ENCODE data around the gene FXYD3.

The FXYD3 gene

DNA sequence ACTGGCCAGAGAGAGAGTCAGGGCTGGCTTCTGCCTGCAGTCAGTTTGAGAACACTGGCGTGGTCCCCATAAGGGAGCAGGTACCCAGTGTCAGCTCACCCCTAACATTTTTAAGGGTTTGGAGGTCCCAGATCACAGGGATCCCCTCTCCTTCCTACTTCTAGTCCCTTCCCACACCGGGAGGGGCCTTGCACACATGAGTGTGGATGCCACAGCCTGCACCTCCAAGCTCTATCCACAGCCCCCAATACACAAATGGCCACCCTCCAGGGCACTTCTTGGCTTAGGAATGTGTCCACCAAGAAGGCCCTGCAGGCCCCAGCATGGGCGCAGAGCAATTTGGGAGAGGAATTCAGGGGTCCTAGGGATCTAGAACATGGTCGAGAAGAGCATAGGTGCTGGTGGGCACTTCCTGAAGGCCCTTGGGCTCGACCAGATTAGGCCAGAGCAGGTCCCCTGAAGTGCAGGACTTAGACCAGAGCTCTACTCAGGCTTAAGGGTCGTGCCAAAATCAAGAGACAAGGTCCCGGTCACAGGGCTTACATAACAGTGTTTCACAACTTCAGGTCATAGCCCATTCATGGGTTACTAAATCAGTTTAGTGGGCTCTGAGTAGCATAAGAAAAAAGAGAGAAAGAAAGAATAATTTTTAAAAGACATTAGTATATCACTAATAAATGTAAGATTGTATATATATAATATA is 54.9 kb downstream of the FXYD3 start:
- no peak overlapping the region for H3K9ac ChIP-seq (ENCODE audit: low read depth, low read length)
- H3K9me3 ChIP-seq (ENCODE audit: control insufficient read depth, insufficient read depth, low read length), result peaks cover 7% of the 10 kb centered on the region
- no peaks in the 10 kb centered on the region for H3K4me1 ChIP-seq (ENCODE audit: insufficient read depth, low read length)
- H3K36me3 ChIP-seq (ENCODE audit: insufficient read depth, low read length), result peaks cover 20% of the 10 kb centered on the region

GRCh38 chr19:35171730-35172129 is 56.1 kb downstream of the FXYD3 start:
- peaks cover 9% of the 10 kb centered on the region for H3K36me3 ChIP-seq (ENCODE audit: insufficient read depth, low read length)
- H3K9me3 ChIP-seq (ENCODE audit: control insufficient read depth, insufficient read depth, low read length), result peaks cover 3% of the 10 kb centered on the region; the same call in 1 of the 2 replicates
- no peak overlapping the region for H3K9ac ChIP-seq (ENCODE audit: low read depth, low read length)
- peaks cover 4% of the 10 kb centered on the region; the same call in 1 of the 2 replicates for H3K4me1 ChIP-seq (ENCODE audit: insufficient read depth, low read length)
